Vagina (tissue), 2 donors: ENCODE results near the gene SLC26A6.

Experiments
- POLR2AphosphoS5 ChIP-seq, 2 donors: sonication (generic); formaldehyde crosslinking; IDR thresholded peaks; one replicate each; pipeline ENCODE4 v1.9.0; 2017; ENCODE audit warnings: antibody characterized with exemption in 2 of 2, mild to moderate bottlenecking in 2 of 2, low read depth in 1 of 2; ENCODE audit not compliant: insufficient read depth in 1 of 2
- TF ChIP-seq, protein P1 (sequence below), 3 experiments: fragments of 450-650 bp in 2 of 3; fragments of 200-600 bp in 1 of 3; sonication (generic) in 1 of 3; IDR thresholded peaks; one replicate each; pipeline ENCODE4 v1.5.1; 2017 to 2019; ENCODE audit warnings: antibody characterized with exemption in 3 of 3, mild to moderate bottlenecking in 2 of 3, moderate library complexity in 2 of 3

DNA sequence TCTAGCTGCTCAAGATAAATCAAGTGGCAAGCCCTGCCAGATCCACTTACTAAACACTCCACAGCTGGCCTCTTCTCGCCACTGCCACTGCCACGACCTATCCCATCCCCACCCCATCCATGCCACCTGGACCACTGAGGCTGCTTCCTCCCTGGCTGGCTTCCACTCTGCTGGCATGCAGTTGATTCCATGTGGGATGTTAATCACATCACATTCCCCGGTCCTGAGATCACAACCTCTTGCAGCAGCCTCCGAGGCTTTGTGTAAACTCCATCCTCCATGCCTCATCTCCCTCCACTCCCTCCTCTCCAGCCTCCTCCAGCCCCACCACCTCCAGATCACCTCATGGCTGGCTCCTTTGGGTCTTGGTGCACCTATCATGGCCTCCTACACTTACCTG lies 42.8 kb upstream of the SLC26A6 start:
- TF ChIP-seq, protein P1, sequence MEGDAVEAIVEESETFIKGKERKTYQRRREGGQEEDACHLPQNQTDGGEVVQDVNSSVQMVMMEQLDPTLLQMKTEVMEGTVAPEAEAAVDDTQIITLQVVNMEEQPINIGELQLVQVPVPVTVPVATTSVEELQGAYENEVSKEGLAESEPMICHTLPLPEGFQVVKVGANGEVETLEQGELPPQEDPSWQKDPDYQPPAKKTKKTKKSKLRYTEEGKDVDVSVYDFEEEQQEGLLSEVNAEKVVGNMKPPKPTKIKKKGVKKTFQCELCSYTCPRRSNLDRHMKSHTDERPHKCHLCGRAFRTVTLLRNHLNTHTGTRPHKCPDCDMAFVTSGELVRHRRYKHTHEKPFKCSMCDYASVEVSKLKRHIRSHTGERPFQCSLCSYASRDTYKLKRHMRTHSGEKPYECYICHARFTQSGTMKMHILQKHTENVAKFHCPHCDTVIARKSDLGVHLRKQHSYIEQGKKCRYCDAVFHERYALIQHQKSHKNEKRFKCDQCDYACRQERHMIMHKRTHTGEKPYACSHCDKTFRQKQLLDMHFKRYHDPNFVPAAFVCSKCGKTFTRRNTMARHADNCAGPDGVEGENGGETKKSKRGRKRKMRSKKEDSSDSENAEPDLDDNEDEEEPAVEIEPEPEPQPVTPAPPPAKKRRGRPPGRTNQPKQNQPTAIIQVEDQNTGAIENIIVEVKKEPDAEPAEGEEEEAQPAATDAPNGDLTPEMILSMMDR (IDR thresholded peaks at IDR 0.05): no peak
- TF ChIP-seq POLR2AphosphoS5 (IDR thresholded peaks at IDR 0.05; ENCODE audit: insufficient read depth in 1 of 2, low read depth in 1 of 2): no peak
